NCI-H1930 (cell line): ENCODE data around the gene BCL2A1.
"Not testable (repeated sequence)": the region's sequence is repeated elsewhere in the genome, so short reads cannot be mapped to it uniquely, and the experiment has no call there.

ENCODE experiments used
- DNase-seq, 2 experiments: peaks; one replicate each; lab custom pipeline; 2025; lab: John Stamatoyannopoulos, UW

Gene BCL2A1

DNA sequence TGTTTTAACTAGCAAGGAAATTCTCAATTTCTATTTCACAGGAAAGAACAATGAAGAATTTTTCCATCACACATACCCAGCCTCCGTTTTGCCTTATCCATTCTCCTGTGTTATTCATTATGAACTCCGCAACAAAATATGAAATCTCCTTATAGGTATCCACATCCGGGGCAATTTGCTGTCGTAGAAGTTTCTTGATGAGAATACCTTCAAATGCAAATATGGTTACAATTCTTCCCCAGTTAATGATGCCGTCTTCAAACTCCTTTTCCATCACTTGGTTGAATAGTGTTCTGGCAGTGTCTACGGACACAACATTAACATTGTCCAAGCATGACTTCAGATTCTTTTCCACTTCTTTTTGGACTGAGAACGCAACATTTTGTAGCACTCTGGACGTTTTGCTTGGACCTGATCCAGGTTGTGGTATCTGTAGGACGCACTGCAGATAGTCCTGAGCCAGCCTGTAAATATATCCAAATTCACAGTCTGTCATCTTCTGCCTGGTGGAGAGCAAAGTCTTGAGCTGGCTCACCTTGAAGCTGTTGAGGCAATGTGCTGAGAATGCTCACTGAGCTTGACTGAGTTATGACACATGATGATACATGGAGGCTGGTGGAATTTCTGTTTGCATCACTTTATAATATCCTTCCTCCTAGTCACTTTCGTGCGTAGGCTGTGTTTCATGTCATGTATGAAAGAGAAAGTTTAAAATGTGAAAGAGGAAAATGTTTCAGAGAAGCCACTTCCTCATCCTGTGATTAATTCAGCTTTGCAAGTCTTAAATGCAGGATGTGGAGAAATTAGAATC, at the start of gene BCL2A1:
Gene BCL2A1 (minus strand): TSS at position 573 of the 811 bp plus-strand sequence. CDS start 77 bp downstream, at position 496.
- DNase-seq = no peak

GRCh38 chr15:80020731-80021130, 49.7 kb upstream of the BCL2A1 start:
- DNase-seq = no peak

DNA sequence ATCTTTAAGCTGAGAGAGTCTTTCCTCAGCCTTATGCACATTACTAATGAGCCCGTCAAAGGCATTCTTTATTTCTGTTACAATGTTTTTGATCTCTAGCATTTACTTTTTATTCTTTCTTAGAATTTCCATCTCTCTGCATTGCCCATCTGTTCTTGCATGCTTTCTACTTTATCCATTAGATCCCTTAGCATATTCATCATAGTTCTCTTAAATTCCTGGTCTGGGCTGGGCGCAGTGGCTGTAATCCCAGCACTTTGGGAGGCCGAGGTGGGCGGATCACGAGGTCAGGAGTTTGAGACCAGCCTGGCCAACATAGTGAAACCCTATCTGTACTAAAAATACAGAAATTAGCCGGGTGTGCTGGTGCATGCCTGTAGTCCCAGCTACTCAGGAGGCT, 49.2 kb upstream of the BCL2A1 start:
- not testable (repeated sequence) for DNase-seq

- no peak for DNase-seq
These were observed 48.3 kb upstream of the BCL2A1 start for GRCh38 chr15:80019168-80019745.

- not testable (repeated sequence) for DNase-seq
These were observed 46.1 kb upstream of the BCL2A1 start for GRCh38 chr15:80017139-80017538.

DNA sequence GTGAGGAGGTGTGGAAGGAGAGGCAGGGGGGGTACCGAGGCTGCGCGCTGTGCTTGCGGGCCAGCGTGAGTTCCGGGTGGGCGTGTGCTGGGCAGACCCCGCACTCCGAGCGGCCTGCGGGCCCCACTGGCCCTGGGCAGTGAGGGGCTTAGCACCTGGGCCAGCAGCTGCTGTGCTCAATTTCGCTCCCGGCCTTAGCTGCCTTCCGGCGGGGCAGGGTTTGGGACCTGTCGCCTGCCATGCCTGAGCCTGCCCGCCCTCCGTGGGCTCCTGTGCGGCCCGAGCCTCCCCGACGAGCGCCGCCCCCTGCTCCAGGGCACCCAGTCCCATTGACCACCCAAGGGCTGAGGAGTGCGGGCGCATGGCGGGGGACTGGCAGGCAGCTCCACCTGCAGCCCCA, 45.5 kb upstream of the BCL2A1 start:
- DNase-seq = not testable (repeated sequence)

DNA sequence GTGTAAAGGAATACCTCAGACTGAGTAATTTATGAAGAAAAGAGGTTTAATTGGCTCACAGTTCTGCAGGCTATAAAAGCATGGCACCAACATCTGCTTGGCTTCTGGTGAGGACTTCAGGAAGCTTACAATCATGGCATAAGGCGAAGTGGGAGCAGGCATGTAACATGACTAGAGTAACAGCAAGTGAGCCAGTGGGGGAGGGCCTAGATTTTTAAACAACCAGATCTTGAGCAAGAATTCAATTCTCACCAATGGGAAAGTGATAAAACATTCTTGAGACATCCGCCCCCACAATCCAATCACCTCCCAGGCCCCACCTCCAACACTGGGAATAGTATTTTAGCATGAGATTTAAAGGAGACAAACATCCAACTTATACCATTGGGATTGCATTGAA, 44.2 kb upstream of the BCL2A1 start:
- DNase-seq = no peak

DNA sequence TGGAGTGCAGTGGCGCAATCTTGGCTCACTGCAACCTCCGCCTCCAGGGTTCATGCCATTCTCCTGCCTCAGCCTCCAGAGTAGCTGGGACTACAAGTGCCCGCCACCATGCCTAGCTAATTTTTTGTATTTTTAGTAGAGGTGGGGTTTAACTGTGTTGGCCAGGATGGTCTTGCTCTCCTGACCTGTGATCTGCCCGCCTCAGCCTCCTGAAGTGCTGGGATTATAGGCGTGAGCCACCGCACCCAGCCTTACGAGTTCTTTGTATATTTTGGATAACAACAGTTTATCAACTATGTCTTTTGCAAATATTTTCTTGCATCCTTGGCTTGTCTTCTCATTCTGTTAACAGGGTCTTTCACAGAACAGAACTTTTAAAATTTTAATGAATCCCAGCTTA, 43.2 kb upstream of the BCL2A1 start:
- DNase-seq = not testable (repeated sequence)

DNA sequence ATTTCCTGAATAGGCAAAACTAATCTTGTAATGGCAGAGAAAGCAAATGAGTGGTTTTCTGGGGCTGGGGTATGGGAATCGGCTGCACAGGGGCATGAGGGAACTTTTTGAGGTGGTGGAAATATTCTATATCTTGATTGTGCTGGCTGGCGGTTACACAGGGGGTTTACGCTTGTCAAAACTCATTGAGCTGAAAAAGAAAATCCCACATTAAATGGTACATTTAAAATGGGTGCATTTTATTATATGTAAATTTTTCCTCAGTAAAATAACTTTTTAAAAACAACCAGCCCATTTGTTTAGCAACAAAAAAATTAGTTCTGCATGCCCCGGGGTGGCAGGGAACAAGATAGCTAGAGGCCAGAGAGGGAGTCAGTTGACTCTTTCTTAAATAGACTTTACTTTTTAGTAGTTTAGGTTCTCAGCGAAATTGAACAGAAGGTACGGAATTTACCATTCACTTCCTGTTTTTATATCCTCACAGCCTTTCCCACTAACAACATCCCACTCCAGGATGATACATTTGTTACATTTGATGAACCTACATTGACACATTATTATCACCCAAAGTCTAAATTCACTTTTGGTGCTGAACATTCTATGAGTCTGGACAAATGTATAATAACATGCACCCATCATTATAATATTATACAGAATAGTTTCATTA, 41.2 kb upstream of the BCL2A1 start:
- DNase-seq = no peak

DNA sequence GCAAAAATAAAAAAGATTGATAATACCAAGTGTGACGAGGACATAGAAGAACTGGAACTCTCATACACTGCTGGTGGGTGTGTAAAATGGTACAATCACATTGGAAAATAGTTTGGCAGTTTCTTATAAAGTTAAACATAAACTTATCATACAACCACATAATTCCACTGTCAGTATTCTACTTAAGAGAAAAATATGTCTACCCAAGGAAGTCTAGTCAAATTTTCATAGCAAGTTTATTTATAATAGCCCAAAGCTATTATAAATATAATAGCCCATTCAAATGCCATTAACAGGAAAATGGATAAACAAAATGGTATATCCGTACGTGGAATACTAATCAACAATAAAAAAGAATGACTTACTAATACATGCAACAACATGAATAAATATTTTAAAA, 40.6 kb upstream of the BCL2A1 start:
- no peak for DNase-seq

- DNase-seq = not testable (repeated sequence)
These were observed 40.1 kb upstream of the BCL2A1 start for GRCh38 chr15:80011041-80011523.

- no peak for DNase-seq
These were observed 39.2 kb upstream of the BCL2A1 start for GRCh38 chr15:80010131-80010673.

- DNase-seq = no peak
These were observed 36.5 kb upstream of the BCL2A1 start for GRCh38 chr15:80007532-80007931.

- DNase-seq = no peak
These were observed 36.0 kb upstream of the BCL2A1 start for GRCh38 chr15:80006946-80007345.

DNA sequence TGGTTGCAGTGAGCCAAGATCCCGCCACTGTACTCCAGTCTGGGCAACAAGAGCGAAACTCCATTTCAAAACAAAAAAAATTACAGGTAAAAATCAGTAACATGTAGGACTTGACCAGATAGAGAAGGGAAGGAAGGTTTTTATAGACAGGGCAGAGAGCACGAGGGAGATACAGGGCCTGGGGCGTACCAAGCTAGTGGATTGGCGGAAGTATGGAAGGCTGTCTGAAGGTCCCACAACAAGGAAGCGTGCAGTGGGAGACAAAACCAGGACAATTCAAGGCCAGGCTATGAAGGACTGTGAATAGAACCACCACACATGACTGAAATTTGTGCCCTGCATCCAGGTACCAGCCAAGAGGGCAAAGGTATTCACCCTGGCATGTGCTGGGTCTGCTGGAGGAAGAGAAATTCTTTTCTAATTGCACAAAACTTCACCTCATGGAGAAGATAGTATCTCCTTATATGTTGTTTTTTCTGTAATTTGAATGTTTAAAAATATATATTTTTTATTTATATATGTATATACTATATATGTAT, 33.0 kb upstream of the BCL2A1 start:
- DNase-seq = no peak

GRCh38 chr15:80003171-80003570, 32.2 kb upstream of the BCL2A1 start:
- DNase-seq = no peak

DNA sequence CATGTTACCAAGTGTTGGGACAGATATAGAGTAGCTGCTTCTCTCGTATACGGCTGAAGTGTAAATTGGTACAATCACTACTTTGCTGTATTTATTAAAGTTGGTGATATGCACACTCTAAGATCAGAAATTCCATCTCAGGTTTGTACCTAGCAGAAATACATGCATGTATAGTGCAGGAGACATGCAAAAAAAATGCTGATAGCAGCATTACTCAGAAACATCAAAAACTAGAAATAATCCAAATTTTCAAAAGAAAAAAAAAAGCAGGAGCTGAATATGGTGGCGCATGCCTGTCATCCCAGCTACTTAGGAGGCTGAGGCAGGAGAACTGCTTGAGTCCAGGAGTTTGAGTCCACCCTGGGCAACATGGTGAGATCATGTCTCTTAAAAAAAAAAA, 31.3 kb upstream of the BCL2A1 start:
- DNase-seq = no peak

DNA sequence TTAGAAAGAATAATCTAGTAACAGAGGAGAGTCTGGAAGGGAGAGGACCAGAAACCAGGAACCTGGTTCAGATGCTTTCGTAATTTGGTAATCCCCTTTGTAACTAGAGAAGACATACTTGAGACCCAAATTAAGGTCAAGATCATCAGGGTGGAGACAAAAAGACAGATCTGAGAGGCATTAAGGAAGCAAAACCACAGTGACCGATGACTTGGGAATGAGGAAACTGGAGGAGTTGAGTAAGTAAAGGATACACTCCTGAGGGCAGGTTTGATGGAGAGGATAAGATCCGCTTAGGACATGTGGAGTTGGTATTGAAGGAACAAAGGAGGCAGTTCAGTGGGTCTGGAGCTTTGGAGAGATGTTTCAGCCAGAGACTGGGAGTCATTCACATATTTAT, 23.6 kb upstream of the BCL2A1 start:
- DNase-seq = no peak

- no peak for DNase-seq
These were observed 20.8 kb upstream of the BCL2A1 start for GRCh38 chr15:79991826-79992225.

DNA sequence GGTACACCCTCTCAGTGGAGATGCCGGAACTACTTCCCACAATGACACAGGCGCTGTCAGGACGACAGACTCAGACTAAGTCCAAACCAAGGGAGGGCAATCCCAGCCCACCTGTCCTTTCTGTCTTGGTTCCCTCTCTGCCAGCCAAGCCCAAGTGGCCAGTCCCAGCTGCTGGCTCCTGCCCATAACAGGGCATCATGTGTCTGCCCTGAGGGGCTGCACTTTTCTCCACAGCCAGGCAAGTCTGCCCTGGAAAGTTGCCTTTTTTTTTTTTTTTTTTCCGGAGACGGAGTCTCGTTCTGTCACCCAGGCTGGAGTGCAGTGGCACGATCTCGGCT, 20.0 kb upstream of the BCL2A1 start:
- DNase-seq = no peak

GRCh38 chr15:79990280-79990996, 19.4 kb upstream of the BCL2A1 start:
- no peak for DNase-seq

DNA sequence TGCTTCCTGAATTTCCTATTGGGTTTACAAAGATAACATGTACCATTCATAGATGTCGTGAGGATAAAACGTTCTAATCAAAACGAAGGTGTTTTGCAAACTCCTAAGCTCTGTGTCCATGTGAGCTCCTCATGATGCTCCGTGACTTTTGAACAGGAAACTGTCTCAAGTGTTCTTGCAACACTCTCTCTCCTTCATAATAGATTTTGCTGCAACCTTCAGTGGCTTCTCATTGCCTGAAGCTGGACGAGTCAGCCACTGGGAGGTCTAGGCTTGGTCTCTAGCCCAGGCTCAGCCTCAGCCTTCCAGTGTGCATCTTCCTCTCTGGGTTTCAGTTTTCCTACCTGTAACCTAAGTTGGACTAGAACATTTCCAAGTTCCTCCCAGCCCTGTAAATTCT, 18.7 kb upstream of the BCL2A1 start:
- no peak for DNase-seq
